Posterior cingulate gyrus (tissue), 11 donors: ENCODE results near the gene CNTN2.

Experiments
- DNase-seq, 10 donors: peaks; one replicate each; pipeline versions ENCODE4 v3.0.0 to v3.0.0-alpha.2; 2020 to 2021; ENCODE audit warnings: mixed read lengths in 3 of 10
- intact Hi-C: fragments of 100-400 bp; cut with DNase I; formaldehyde crosslinking; loops from one replicate; pipeline ENCODE4 v1.15.1; 2023

Gene CNTN2

GRCh38 chr1:205042911-205043806, at the start of gene CNTN2:
TSS of gene CNTN2 (plus strand) at chr1:205043212. CDS start at chr1:205053186, 9,974 bp downstream.
- intact Hi-C loops = loop anchor here (10.0 kb wide), 1 partner anchor 212 kb away; no protein-coding TSS in a partner anchor
- peak; percentile 82 to 98 (median 88) for DNase-seq

- intact Hi-C loops = no loop called here
- peak in 2 of 10 donors; percentile 17 to 27 for DNase-seq
These were observed 48.7 kb upstream of the CNTN2 start for GRCh38 chr1:204994086-204994862.

GRCh38 chr1:204996981-204997380, 46.0 kb upstream of the CNTN2 start:
- intact Hi-C loops = no loop called here
- peak in 3 of 10 donors; percentile 85 to 92 (median 91) for DNase-seq

- peak in 1 of 10 donors; percentile 59 for DNase-seq
- intact Hi-C loops = no loop called here
These were observed 45.2 kb upstream of the CNTN2 start for GRCh38 chr1:204997591-204998355.

GRCh38 chr1:205001162-205001561, 41.9 kb upstream of the CNTN2 start:
- intact Hi-C loops = no loop called here
- DNase-seq = peak in 2 of 10 donors; percentile 41 to 55

- no peak for DNase-seq
- intact Hi-C loops = no loop called here
These were observed 40.3 kb upstream of the CNTN2 start for GRCh38 chr1:205002705-205003104.

GRCh38 chr1:205003358-205004131, 39.5 kb upstream of the CNTN2 start:
- intact Hi-C loops = no loop called here
- DNase-seq = peak in 1 of 10 donors; percentile 2

GRCh38 chr1:205004351-205004750, 38.7 kb upstream of the CNTN2 start:
- intact Hi-C loops = no loop called here
- peak in 6 of 10 donors; percentile 53 to 95 (median 66) for DNase-seq

- intact Hi-C loops = no loop called here
- peak in 1 of 10 donors; percentile 65 for DNase-seq
These were observed 34.1 kb upstream of the CNTN2 start for GRCh38 chr1:205008896-205009295.

- intact Hi-C loops = no loop called here
- no peak for DNase-seq
These were observed 33.3 kb upstream of the CNTN2 start for GRCh38 chr1:205009670-205010069.

GRCh38 chr1:205012391-205013140, 30.4 kb upstream of the CNTN2 start:
- peak in 2 of 10 donors; percentile 69 to 85 for DNase-seq
- intact Hi-C loops = no loop called here

- peak in 5 of 10 donors; percentile 54 to 90 (median 70) for DNase-seq
- intact Hi-C loops = no loop called here
These were observed 29.2 kb upstream of the CNTN2 start for GRCh38 chr1:205013683-205014367.

GRCh38 chr1:205014783-205015182, 28.2 kb upstream of the CNTN2 start:
- intact Hi-C loops = no loop called here
- peak in 2 of 10 donors; percentile 59 to 70 for DNase-seq

- DNase-seq = peak in 2 of 10 donors; percentile 63 to 71
- intact Hi-C loops = no loop called here
These were observed 27.8 kb upstream of the CNTN2 start for GRCh38 chr1:205015241-205015640.

- intact Hi-C loops = no loop called here
- peak in 2 of 10 donors; percentile 46 to 55 for DNase-seq
These were observed 26.9 kb upstream of the CNTN2 start for GRCh38 chr1:205016075-205016474.

GRCh38 chr1:205016584-205016983, 26.4 kb upstream of the CNTN2 start:
- peak in 3 of 10 donors; percentile 47 to 73 (median 52) for DNase-seq
- intact Hi-C loops = no loop called here

- intact Hi-C loops = no loop called here
- no peak for DNase-seq
These were observed 26.0 kb upstream of the CNTN2 start for GRCh38 chr1:205017001-205017400.

- peak in 2 of 10 donors; percentile 51 to 55 for DNase-seq
- intact Hi-C loops = no loop called here
These were observed 25.2 kb upstream of the CNTN2 start for GRCh38 chr1:205017766-205018165.
